Measurements from ENCODE around the gene FAM20C. TPM values are rescaled to one million over a fixed set of nuclear protein-coding genes. Genes with fewer than 3 reads are reported as not detected.

Gene FAM20C
- total and polyA plus RNA-seq, 4 donors: 11.3 to 104 (median 57.5) TPM

- Histone ChIP-seq H3K9me3 (ENCODE audit: control insufficient read depth, low read length) (no peaks in the 10 kb centered on the region), H3K36me3 (ENCODE audit: control insufficient read depth in 1 of 2, insufficient read depth in 2 of 2, low read length in 1 of 2) (no peaks in the 10 kb centered on the region), H3K4me1 (ENCODE audit: control insufficient read depth in 1 of 2, insufficient read depth in 2 of 2, low read length in 2 of 2) (no peaks in the 10 kb centered on the region), H3K27me3 (ENCODE audit: control insufficient read depth in 1 of 2, insufficient read depth in 2 of 2, low read length in 1 of 2) (no peaks in the 10 kb centered on the region), H3K4me3 (ENCODE audit: low read length in 2 of 2) (no peak overlapping the region), H3K27ac (ENCODE audit: low read depth in 1 of 2, low read length in 2 of 2) (no peak overlapping the region)
- DNase-seq (peak in 1 of 2 donors; percentile 64), ATAC-seq (ENCODE audit: low FRiP score) (no peak)
- WGBS, 2 donors: 90 to 96% methylated on average over 18 of the region's 18 CpGs
- intact Hi-C loops (cut with DNase I): no loop called here
These were observed 110.0 kb downstream of the FAM20C start for GRCh38 chr7:302054-302992.

GRCh38 chr7:303425-303824 lies 111.1 kb downstream of the FAM20C start:
- Histone ChIP-seq H3K27ac (ENCODE audit: low read depth in 1 of 2, low read length in 2 of 2) (no peak overlapping the region), H3K9me3 (ENCODE audit: control insufficient read depth, low read length) (no peaks in the 10 kb centered on the region), H3K36me3 (ENCODE audit: control insufficient read depth in 1 of 2, insufficient read depth in 2 of 2, low read length in 1 of 2) (no peaks in the 10 kb centered on the region), H3K4me1 (ENCODE audit: control insufficient read depth in 1 of 2, insufficient read depth in 2 of 2, low read length in 2 of 2) (no peaks in the 10 kb centered on the region), H3K4me3 (ENCODE audit: low read length in 2 of 2) (no peak overlapping the region), H3K27me3 (ENCODE audit: control insufficient read depth in 1 of 2, insufficient read depth in 2 of 2, low read length in 1 of 2) (no peaks in the 10 kb centered on the region)
- DNase-seq: peak in 1 of 2 donors; percentile 46
- no peak for ATAC-seq (ENCODE audit: low FRiP score)
- 93 to 94% methylated on average over 11 of the region's 11 CpGs for WGBS, 2 donors
- intact Hi-C loops (cut with DNase I): no loop called here

- peak in 1 of 2 donors; percentile 43 for DNase-seq
- no peaks in the 10 kb centered on the region for H3K9me3 ChIP-seq (ENCODE audit: control insufficient read depth, low read length)
- 91 to 93% methylated on average over 24 of the region's 24 CpGs for WGBS, 2 donors
These were observed 111.7 kb downstream of the FAM20C start for GRCh38 chr7:303884-304573.

GRCh38 chr7:304574-305409 lies 112.4 kb downstream of the FAM20C start:
- DNase-seq (no peak), ATAC-seq (ENCODE audit: low FRiP score) (no peak)
- 71 to 79% methylated on average over 19 of the region's 19 CpGs for WGBS, 2 donors

More at GRCh38 chr7:303884-304573, 111.7 kb downstream of the FAM20C start:
- Histone ChIP-seq H3K4me3 (ENCODE audit: low read length in 2 of 2) (no peak overlapping the region), H3K27ac (ENCODE audit: low read depth in 1 of 2, low read length in 2 of 2) (no peak overlapping the region), H3K27me3 (ENCODE audit: control insufficient read depth in 1 of 2, insufficient read depth in 2 of 2, low read length in 1 of 2) (no peaks in the 10 kb centered on the region), H3K36me3 (ENCODE audit: control insufficient read depth in 1 of 2, insufficient read depth in 2 of 2, low read length in 1 of 2) (no peaks in the 10 kb centered on the region), H3K4me1 (ENCODE audit: control insufficient read depth in 1 of 2, insufficient read depth in 2 of 2, low read length in 2 of 2) (no peaks in the 10 kb centered on the region)
- ATAC-seq (ENCODE audit: low FRiP score): no peak
- intact Hi-C loops (cut with DNase I): no loop called here

GRCh38 chr7:305410-306151 lies 113.2 kb downstream of the FAM20C start:
- Histone ChIP-seq H3K27me3 (ENCODE audit: control insufficient read depth in 1 of 2, insufficient read depth in 2 of 2, low read length in 1 of 2) (no peaks in the 10 kb centered on the region), H3K4me3 (ENCODE audit: low read length in 2 of 2) (no peak overlapping the region), H3K4me1 (ENCODE audit: control insufficient read depth in 1 of 2, insufficient read depth in 2 of 2, low read length in 2 of 2) (no peaks in the 10 kb centered on the region), H3K27ac (ENCODE audit: low read depth in 1 of 2, low read length in 2 of 2) (no peak overlapping the region), H3K9me3 (ENCODE audit: control insufficient read depth, low read length) (no peaks in the 10 kb centered on the region), H3K36me3 (ENCODE audit: control insufficient read depth in 1 of 2, insufficient read depth in 2 of 2, low read length in 1 of 2) (no peaks in the 10 kb centered on the region)
- intact Hi-C loops (cut with DNase I): no loop called here
- DNase-seq: peak in 1 of 2 donors; percentile 56
- ATAC-seq (ENCODE audit: low FRiP score): no peak
- WGBS, 2 donors: 82 to 86% methylated on average over 35 of the region's 35 CpGs

More at GRCh38 chr7:304574-305409, 112.4 kb downstream of the FAM20C start:
- Histone ChIP-seq H3K27ac (ENCODE audit: low read depth in 1 of 2, low read length in 2 of 2) (no peak overlapping the region), H3K36me3 (ENCODE audit: control insufficient read depth in 1 of 2, insufficient read depth in 2 of 2, low read length in 1 of 2) (no peaks in the 10 kb centered on the region), H3K9me3 (ENCODE audit: control insufficient read depth, low read length) (no peaks in the 10 kb centered on the region), H3K27me3 (ENCODE audit: control insufficient read depth in 1 of 2, insufficient read depth in 2 of 2, low read length in 1 of 2) (no peaks in the 10 kb centered on the region), H3K4me1 (ENCODE audit: control insufficient read depth in 1 of 2, insufficient read depth in 2 of 2, low read length in 2 of 2) (no peaks in the 10 kb centered on the region), H3K4me3 (ENCODE audit: low read length in 2 of 2) (no peak overlapping the region)
- intact Hi-C loops (cut with DNase I): no loop called here

- intact Hi-C loops (cut with DNase I): no loop called here
- Histone ChIP-seq H3K36me3 (ENCODE audit: control insufficient read depth in 1 of 2, insufficient read depth in 2 of 2, low read length in 1 of 2) (no peaks in the 10 kb centered on the region), H3K4me3 (ENCODE audit: low read length in 2 of 2) (no peak overlapping the region), H3K4me1 (ENCODE audit: control insufficient read depth in 1 of 2, insufficient read depth in 2 of 2, low read length in 2 of 2) (no peaks in the 10 kb centered on the region), H3K9me3 (ENCODE audit: control insufficient read depth, low read length) (no peaks in the 10 kb centered on the region), H3K27ac (ENCODE audit: low read depth in 1 of 2, low read length in 2 of 2) (no peak overlapping the region), H3K27me3 (ENCODE audit: control insufficient read depth in 1 of 2, insufficient read depth in 2 of 2, low read length in 1 of 2) (no peaks in the 10 kb centered on the region)
- no peak for ATAC-seq (ENCODE audit: low FRiP score)
- 61 to 78% methylated on average over 3 of the region's 3 CpGs for WGBS, 2 donors
- DNase-seq: no peak
These were observed 115.6 kb downstream of the FAM20C start for GRCh38 chr7:307970-308369.

- no peak overlapping the region for H3K27ac ChIP-seq (ENCODE audit: low read depth in 1 of 2, low read length in 2 of 2)
- 91 to 92% methylated on average over 19 of the region's 19 CpGs for WGBS, 2 donors
- DNase-seq (peak; percentile 12 to 65), ATAC-seq (ENCODE audit: low FRiP score) (no peak)
- no peak overlapping the region for H3K4me3 ChIP-seq (ENCODE audit: low read length in 2 of 2)
- no peaks in the 10 kb centered on the region for H3K4me1 ChIP-seq (ENCODE audit: control insufficient read depth in 1 of 2, insufficient read depth in 2 of 2, low read length in 2 of 2)
- H3K27me3 ChIP-seq (ENCODE audit: control insufficient read depth in 1 of 2, insufficient read depth in 2 of 2, low read length in 1 of 2): no peaks in the 10 kb centered on the region
- intact Hi-C loops (cut with DNase I): loop anchor here in 1 of 2 donors (2.0 kb wide), 1 partner anchor 45 kb away; no protein-coding TSS in a partner anchor
- H3K9me3 ChIP-seq (ENCODE audit: control insufficient read depth, low read length): no peaks in the 10 kb centered on the region
- no peaks in the 10 kb centered on the region for H3K36me3 ChIP-seq (ENCODE audit: control insufficient read depth in 1 of 2, insufficient read depth in 2 of 2, low read length in 1 of 2)
These were observed 117.3 kb downstream of the FAM20C start for GRCh38 chr7:309586-310228.

Data from aorta (tissue), 5 donors.